NCI-H146 treated with DMSO at 0.1 percent for 48 hours (cell line): ENCODE results near the gene TPSG1.

ENCODE experiments used
- DNase-seq: peaks from one replicate; lab custom pipeline; 2025; ENCODE audit not compliant: unreplicated experiment; lab: John Stamatoyannopoulos, UW

The TPSG1 gene

DNA sequence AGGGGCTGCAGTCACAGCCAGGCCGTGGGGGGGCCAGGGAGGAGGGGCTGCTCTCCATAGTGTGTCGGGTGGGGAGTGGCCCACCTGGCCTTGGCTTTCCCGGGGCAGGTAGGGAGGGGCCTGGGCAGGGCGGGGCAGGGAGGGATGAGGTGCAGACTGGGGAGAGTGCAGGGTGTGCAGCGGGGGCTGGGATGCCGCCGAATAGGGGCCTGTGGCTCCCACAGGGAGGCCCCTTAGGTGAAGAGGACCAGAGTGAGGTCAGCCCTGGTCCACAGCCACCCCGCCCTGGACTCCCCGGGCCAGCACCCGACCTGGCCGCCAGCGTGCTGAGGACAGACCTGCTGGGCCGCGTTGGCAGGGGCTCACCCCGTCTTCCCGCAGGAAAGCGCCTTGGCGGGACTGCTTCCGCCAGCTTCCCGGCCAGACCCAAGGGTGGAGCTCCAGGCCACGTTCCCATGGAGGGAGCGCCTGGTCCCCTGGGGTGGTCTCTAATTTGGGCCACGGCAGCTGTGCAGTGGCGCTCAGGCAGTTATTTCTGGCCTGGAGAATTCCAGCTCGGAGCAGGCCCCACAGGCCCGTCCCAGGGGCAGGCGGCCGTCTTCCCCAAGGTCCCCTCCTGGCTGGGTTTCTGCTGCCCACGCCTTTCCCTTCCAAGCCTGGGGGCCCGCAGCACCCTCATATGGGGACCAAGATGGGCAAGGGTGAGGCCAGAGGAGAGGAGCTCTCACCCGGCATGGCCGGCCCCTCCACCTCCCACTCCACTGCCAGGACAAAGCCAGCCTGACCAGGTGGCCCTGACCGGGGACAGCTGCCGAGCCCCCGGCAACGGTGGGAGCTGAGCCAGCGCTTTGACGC lies 44.3 kb downstream of the TPSG1 start:
- no peak for DNase-seq

DNA sequence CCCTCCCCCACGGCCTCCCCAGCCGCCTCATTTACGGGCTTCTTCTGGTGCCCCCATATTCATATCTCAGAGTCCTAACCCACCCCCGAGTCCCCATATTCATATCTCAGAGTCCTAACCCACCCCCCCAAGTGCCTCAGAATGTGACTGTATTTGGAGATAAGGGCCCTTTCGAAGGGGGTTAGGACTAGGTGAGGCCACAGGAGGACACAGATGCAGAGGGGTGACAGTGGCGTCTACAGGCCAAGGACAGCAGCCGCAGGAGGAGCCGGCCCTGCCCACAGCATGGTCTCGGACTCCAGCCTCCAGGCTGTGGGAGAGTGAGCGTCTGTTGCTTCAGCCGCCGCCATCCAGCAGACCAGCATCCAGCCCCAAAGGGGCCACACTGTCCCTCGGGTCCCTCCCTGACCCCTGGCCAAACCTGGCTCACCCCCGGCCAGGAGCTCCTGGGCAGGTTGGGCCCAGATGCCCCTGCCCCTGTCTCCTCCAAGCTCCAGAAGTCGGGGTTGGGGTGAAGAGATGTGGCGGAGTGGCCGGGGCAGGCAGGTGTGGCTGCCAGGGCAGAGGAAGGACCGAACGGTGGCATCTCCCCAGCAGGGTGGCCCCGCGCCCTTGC lies 46.7 kb downstream of the TPSG1 start:
- no peak for DNase-seq

DNA sequence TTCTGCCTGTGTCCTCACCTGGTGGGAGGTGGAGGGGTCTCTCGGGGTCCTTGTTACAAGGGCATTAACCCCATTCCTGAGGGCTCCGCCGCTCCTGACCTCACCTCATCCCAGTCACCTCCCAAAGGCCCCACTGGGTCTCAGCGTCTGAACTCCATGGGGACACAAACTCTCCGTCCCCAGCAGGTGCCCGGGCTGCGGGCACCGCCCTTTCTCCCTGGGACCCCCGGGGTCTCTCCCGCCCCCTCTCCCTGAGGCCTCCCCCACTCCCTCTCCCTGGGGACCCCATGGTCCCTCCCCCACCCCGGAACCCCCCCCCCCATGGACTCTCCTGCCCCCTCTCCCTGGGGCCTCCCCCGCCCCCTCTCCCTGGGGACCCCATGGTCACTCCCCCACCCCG lies 47.3 kb downstream of the TPSG1 start:
- no peak for DNase-seq

DNA sequence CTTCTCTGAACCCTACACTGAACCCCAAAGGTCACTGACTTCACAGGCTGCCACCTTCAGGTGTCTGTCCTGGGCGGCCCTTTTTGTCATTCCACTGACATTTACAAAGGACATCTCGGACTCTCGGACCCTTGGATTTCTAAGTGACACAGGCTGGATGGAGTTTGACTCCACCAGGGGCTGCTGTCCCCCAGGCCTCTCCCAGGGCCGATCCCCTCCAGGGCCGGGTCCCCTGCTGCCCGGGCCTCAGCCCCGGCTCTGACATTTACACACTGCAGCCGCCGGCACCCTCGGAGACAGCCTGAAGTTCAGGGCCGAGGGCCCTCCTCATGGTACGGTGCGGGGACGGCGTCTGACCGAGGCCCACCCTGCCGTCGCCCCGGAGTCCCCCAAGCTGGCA lies 48.0 kb downstream of the TPSG1 start:
- DNase-seq: no peak

DNA sequence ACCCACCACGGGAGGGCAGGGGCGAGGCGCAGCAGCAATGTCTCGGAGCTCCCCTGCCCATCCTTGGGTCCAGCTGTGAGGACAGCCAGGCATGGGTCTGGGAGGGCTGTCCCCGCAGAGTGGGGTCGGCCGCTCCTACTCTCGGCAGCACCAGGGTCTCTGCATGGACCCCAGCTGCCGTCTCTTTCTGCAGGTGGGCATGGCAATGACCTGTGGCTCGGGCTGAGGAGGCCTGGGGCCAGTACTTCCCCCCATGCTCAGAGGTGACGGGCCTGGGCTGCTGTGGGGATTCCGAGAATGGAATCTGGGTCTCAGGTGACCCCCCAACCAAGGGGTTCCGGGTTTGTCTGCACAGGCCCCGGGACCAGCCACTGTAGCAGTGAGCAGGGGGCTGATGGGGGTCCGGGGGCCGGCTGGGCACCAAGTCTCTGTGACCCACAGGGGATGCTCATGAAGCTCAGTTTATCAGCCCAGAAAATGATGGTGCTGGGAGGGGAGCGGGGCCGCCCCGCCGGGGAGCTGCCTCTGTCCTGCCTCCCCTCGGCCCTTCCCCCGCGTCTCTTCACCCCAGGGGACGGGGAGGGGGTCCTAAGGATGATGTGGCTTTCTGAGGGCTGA lies 48.7 kb downstream of the TPSG1 start:
- DNase-seq: no peak

DNA sequence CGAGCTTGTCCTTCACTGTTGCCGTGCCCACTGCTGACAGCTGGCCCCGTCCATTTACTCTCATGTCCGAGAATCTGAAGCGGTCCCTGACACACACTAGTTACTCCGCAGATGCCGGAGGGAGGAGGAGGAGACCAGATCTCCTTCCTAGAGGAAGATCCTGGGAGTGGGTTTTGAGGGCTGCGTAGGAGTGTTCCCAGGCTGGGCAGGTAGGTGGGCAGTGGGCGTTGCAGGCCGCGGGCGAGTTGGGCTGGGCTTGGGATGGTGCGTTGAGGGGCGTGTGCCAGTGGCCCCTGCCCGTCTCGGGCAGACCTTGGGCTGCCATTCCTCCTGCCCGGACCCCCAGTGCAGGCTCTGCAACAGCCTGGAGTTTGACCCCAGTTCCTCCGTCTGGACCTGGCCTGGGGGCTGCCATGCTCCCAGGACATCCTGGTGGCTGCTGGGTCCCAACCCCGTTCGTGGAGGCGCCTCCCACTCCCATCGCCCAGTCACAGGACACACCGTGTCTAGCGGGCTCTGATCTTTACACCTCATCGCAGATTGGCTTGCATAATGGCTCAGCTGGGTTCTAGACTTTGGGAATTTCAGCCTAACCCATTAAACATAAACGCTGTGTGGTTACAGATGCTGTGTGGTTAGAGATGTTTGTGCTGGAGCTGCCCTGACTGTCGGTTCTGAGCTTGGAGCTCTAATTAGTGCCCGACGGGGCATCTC lies 49.3 kb downstream of the TPSG1 start:
- no peak for DNase-seq

DNA sequence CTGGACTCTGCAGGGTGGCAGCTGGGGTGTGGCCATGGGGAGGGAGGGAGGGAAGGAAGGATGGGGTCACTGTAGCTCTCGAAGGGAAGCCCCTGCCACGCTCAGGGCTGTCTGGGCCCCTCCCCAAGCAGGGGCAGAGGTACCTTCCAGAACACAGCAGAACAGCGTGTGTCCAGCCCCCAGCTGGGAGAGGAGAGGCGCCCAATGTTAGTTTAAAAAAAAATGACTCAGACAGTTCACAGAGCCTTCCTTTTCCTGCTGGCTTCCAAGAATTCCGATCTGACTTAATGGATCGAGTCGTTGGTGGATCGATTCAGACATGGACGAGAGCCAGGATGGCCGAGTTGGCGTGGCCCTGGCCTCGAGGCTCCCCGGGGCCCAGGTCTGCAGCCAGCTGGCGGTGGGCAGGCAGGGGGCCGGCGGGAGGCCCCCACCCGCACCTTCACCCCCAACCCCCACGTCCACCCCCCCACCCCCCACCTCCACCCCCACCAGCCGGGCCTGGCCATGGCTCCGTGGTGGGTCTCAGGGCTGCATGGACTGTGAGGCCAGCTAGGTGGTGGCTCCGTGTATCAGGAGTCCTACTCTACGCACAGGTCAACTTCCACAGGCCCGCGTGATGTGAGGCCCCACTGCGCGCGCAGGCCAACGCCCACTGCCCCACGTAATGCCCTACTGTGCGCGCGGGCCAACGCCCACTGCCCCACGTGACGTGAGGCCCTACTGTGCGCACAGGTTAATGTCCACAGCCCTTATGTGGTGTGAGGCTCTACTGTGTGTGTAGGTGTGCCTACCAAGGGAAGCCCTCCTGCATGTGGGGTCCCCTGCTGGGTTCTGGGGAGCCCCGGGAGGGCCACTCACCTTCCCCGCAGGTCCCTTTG lies 50.4 kb downstream of the TPSG1 start:
- peak; percentile 15 for DNase-seq

DNA sequence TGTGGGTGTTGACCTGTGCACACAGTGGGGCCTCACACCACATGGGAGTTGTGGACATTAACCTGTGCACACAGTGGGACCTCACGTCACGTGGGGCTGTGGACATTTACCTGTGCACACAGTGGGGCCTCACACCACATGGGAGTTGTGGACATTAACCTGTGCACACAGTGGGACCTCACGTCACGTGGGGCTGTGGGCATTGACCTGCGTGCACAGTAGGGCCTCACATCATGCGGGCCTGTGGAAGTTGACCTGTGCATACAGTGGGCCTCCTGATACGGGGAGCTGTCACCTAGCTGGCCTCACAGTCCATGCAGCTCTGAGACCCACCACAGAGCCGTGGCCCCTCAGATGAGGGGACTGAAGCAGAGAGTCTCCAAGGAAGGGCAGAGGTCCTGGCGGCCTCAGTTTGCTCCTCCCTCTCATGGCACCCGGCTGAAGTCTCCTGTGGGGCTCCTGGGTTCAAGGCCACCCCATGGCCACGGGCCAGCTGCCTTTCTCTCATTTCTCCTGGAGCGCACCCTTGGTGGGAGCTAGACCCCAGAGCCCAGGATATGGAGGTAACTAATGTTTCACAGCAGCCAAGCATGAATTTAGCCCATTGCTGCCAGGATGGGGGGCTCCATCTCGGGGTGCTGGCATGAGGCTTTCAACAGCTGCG lies 51.1 kb downstream of the TPSG1 start:
- no peak for DNase-seq

DNA sequence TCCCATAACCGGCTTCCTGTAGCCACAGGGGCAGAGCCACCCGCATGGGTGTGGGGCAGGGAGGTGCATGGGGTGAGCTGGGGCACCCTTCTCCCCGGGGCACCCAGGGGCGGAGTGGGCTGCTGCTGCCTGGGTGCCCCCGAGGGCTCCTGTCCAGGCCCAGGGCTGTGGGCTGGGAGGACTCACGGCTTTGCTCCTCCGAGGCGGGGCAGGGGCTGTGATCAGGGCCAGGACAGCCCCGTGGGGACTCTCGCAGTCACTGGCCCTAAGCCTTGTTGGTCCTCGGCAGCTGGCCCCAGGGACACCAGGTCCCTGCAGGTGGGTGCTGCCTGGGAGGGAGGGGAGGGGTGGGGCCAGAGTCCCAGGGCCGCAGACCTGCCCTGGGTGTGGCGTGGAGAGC lies 52.4 kb downstream of the TPSG1 start:
- no peak for DNase-seq

DNA sequence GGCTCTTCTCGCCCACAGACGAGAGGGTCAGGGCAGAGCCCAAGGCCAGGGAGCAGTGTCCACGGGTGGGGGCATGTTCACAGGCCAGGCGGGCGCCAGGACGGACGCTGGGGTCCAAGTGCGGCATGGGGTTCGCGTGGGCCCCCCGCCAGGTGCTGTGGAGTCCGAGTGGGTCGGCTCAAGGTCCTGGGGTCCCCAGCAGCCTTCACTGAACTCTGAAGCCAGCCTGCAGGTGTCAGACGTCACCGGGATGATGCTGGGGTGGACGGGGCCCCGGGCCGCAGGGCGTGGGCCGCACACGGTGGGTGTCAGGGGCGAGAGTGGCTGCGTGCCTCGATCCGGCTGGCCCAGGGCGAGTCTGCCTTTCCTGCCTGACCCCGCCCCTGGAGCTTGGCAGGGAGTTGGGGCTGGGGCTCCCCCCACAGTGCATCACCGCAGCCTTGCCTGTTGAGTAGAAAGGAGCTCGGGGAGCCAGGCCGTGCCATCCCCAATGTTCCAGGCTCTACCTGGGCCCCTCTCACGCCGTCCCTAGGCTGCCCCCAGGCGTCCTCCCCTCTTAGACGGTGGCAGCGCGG lies 53.1 kb downstream of the TPSG1 start:
- no peak for DNase-seq
